H1 (cell line): Measurements from ENCODE around the gene DPYD. TPM values are rescaled to one million over a fixed set of nuclear protein-coding genes. Genes with fewer than 3 reads are reported as not detected.

Source experiments
- POLR2AphosphoS5 ChIP-seq: IDR thresholded peaks from 2 replicates; pipeline ENCODE4 v1.6.1; 2011; ENCODE audit warnings: low read depth, low read length
- ZNF274 ChIP-seq: IDR thresholded peaks from 2 replicates; pipeline ENCODE4 v1.7.0; 2012; ENCODE audit warnings: low read length, borderline replicate concordance; ENCODE audit errors: extremely low read depth
- polyA plus RNA-seq, 7 experiments: library from polyadenylated mRNA; depleted of rRNA in 3 of 7; stranded (reverse) in 5 of 7; unstranded in 2 of 7; fragments of >200 nt in 5 of 7; fragments of 200-250 nt in 2 of 7; gene quantifications; 1 replicate in 5 of 7; 2 replicates in 1 of 7; 4 replicates in 1 of 7; pipeline versions ENCODE4 v1.2.1 to v1.2.3, GENCODE V29; 2011 to 2013; ENCODE audit warnings: missing spikeins in 2 of 7, mixed read lengths in 2 of 7
- total RNA-seq: library from RNA; stranded (reverse); fragmentation: NEBNext Ultra II Directional; extraction: Animal tissue kit (Norgen Biotek cat#: 25700); gene quantifications from 2 replicates; pipeline ENCODE4 v1.2.1, GENCODE V29; 2021

Gene DPYD
- total and polyA plus RNA-seq, 2 of the 8 experiments (the other 6 are each of a cell fraction or from before 2014, with no cell fraction given) = 0.29 to 0.73 TPM

DNA sequence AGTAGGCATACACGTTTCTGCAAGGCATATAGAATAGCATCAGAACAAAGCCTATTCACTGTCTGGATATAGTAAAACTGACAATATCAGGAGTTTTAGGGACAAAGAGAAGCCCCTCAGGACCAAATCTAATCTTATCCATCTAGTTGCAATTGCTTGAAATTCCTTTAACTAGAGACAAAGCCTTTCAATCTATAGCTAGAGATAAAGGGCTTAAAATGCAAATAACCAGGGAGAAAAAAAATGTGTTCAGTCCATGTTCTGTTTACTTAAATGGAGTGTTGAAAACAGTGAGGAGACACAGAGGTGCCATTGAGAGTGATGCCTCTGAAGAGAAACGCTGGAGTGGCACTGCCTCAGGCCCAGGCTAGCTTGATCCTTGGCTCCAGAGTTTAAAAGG, 286.1 kb downstream of the DPYD start (continued):
- no peak for TF ChIP-seq ZNF274
- no peak for TF ChIP-seq POLR2AphosphoS5
